HepG2 (cell line): ENCODE measurements around the gene HRH2. TPM values are rescaled to one million over a fixed set of nuclear protein-coding genes. Genes with fewer than 3 reads are reported as not detected.

Experiments
- ATAC-seq: fragments of 200-7000 bp; cut with Tn5 transposase; 3 replicates; pipeline ENCODE4 v1.9.1; 2020; ENCODE audit warnings: mild to moderate bottlenecking, moderate library complexity
- BruUV-seq: library from RNA; stranded (reverse); fragments of 400-500 nt; replicated peaks from 2 replicates; lab custom pipeline; 2021; lab: Mats Ljungman, UMichigan
- CTCF ChIA-PET: fragments of 300-600 bp; formaldehyde crosslinking; extraction: SDS; loops from one replicate; lab custom pipeline; 2021; ENCODE audit warnings: low total read pairs, inconsistent platforms, low intra/inter-chr PET ratio; lab: Yijun Ruan, JAX
- POLR2A ChIA-PET: fragments of 350-600 bp; sonication (Branson Sonifier 250); formaldehyde crosslinking; loops from one replicate; lab custom pipeline; 2020; ENCODE audit warnings: antibody characterized with exemption, inconsistent platforms; lab: Yijun Ruan, JAX
- DNase-seq: peaks from one replicate; pipeline ENCODE4 v3.0.0-alpha.2; 2015; ENCODE audit warnings: low spot score
- FAIRE-seq: peaks from 3 replicates; lab custom pipeline; 2011; peaks lifted over from hg19 to GRCh38; lab: Jason Lieb, UNC
- H2AFZ ChIP-seq: one replicate; pipeline ENCODE4 v1.6.1; 2011; ENCODE audit warnings: low read length, inconsistent platforms
- H3K27ac ChIP-seq: fragments of 300-600 bp; 3 replicates; pipeline ENCODE4 v1.8.0; 2011; ENCODE audit warnings: mixed run types, mild to moderate bottlenecking, mixed read lengths, low read length, inconsistent platforms; ENCODE audit not compliant: insufficient read depth; ENCODE audit errors: extremely low read length
- H3K27me3 ChIP-seq, 2 experiments: fragments of 200-600 bp in 1 of 2; 2 replicates in 1 of 2; 3 replicates in 1 of 2; pipeline versions ENCODE4 v1.6.0 to v1.8.0; 2011; ENCODE audit warnings: low read length in 2 of 2, mild to moderate bottlenecking in 2 of 2, moderate library complexity in 2 of 2, inconsistent platforms in 1 of 2; ENCODE audit not compliant: insufficient read depth in 2 of 2, control insufficient read depth in 1 of 2
- H3K36me3 ChIP-seq, 2 experiments: fragments of 200-600 bp in 1 of 2; replicated peaks in 1 of 2; 2 replicates in 1 of 2; 3 replicates in 1 of 2; pipeline versions ENCODE4 v1.5.1 to v1.8.0; 2011; ENCODE audit warnings: low read length in 2 of 2, inconsistent platforms in 1 of 2; ENCODE audit not compliant: insufficient read depth in 2 of 2, control insufficient read depth in 1 of 2
- H3K4me1 ChIP-seq: 2 replicates; pipeline ENCODE4 v1.5.1; 2012; ENCODE audit warnings: low read length, inconsistent platforms; ENCODE audit not compliant: insufficient read depth
- H3K4me2 ChIP-seq: 2 replicates; pipeline ENCODE4 v1.6.0; 2011; ENCODE audit warnings: low read depth, low read length, inconsistent platforms
- H3K4me3 ChIP-seq, 3 experiments: fragments of 200-600 bp in 1 of 3; sonication (generic), shearing (Covaris generic) in 1 of 3; replicated peaks in 1 of 3; 2 replicates each; pipeline ENCODE4 v1.5.1; 2011 to 2016; ENCODE audit warnings: low read length in 3 of 3, inconsistent platforms in 2 of 3, low read depth in 2 of 3, mild to moderate bottlenecking in 2 of 3, control low read depth in 1 of 3, mixed read lengths in 1 of 3; ENCODE audit not compliant: insufficient read depth in 1 of 3
- H3K79me2 ChIP-seq: one replicate; pipeline ENCODE4 v1.6.1; 2011; ENCODE audit warnings: low read length, inconsistent platforms; ENCODE audit not compliant: insufficient read depth
- H3K9ac ChIP-seq: 2 replicates; pipeline ENCODE4 v1.6.0; 2011; ENCODE audit warnings: mild to moderate bottlenecking, low read depth, low read length, inconsistent platforms; ENCODE audit not compliant: insufficient read depth
- H3K9me3 ChIP-seq: 2 replicates; pipeline ENCODE4 v1.5.1; 2012; ENCODE audit warnings: mild to moderate bottlenecking, low read length
- H4K20me1 ChIP-seq: 2 replicates; pipeline ENCODE4 v1.6.0; 2011; ENCODE audit warnings: inconsistent platforms, mild to moderate bottlenecking, low read length, moderate library complexity; ENCODE audit not compliant: insufficient read depth
- CREBL2 ChIP-seq: sonication (generic); formaldehyde crosslinking; IDR thresholded peaks from 2 replicates; pipeline ENCODE4 v1.8.1; 2023; ENCODE audit warnings: missing genetic modification reagents, mild to moderate bottlenecking, borderline replicate concordance
- JUN ChIP-seq: sonication (generic); formaldehyde crosslinking; IDR thresholded peaks from 2 replicates; pipeline ENCODE4 v1.4.0; 2020; ENCODE audit warnings: mild to moderate bottlenecking, missing genetic modification reagents
- MIER2 ChIP-seq: IDR thresholded peaks from 2 replicates; pipeline ENCODE4 v1.6.1; 2016; ENCODE audit warnings: missing biosample characterization, missing genetic modification reagents
- TOE1 ChIP-seq: sonication (generic); formaldehyde crosslinking; IDR thresholded peaks from 2 replicates; pipeline ENCODE4 v1.4.0; 2020; ENCODE audit warnings: mild to moderate bottlenecking, missing genetic modification reagents
- ZNF337 ChIP-seq: sonication (generic); formaldehyde crosslinking; IDR thresholded peaks from 2 replicates; pipeline ENCODE4 v1.5.1; 2020; ENCODE audit warnings: missing genetic modification reagents, low read depth, mild to moderate bottlenecking, borderline replicate concordance
- WGBS: methylation state at CpG from one replicate; pipeline ENCODE4 v1.1.6; 2017; ENCODE audit warnings: low lambda C conversion rate; 5-methylcytosine and 5-hydroxymethylcytosine counted together
- in situ Hi-C: cut with HindIII; loops from 2 replicates; pipeline ENCODE4 v1.10.0; 2017; ENCODE audit warnings: low pct_unique_long_range_greater_than_20kb; ENCODE audit not compliant: extremely low pct_ligation_motif_present
- intact Hi-C: fragments of 100-400 bp; cut with micrococcal nuclease; formaldehyde crosslinking; loops from one replicate; pipeline ENCODE4 v1.10.0; 2022; ENCODE audit not compliant: unreplicated experiment
- polyA plus RNA-seq, 8 experiments: library from polyadenylated mRNA; depleted of rRNA in 3 of 8; stranded (reverse) in 7 of 8; unstranded in 1 of 8; fragments of >200 nt; fragmentation: Illumina TruSeq in 4 of 8; extraction: Trizol in 4 of 8; gene quantifications; 2 replicates each; pipeline versions ENCODE4 v1.2.1 to v1.2.3, GENCODE V29; 2011 to 2016; ENCODE audit warnings: low read depth in 4 of 8, missing spikeins in 1 of 8, mixed read lengths in 1 of 8; ENCODE audit not compliant: insufficient read depth in 1 of 8
- total RNA-seq, 5 experiments: library from RNA; depleted of rRNA; stranded (reverse); fragments of >200 nt; fragmentation: Illumina TruSeq; extraction: Trizol; gene quantifications; 2 replicates each; pipeline ENCODE4 v1.2.3, GENCODE V29; 2016; ENCODE audit warnings: low read depth in 1 of 5
- TF ChIP-seq, protein P1 (sequence below): sonication (generic); formaldehyde crosslinking; IDR thresholded peaks from 2 replicates; pipeline ENCODE4 v1.5.1; 2020; ENCODE audit warnings: missing genetic modification reagents, mild to moderate bottlenecking, borderline replicate concordance

The HRH2 gene
- total and polyA plus RNA-seq, 2 of the 13 experiments (the other 11 are each of a cell fraction or from before 2014, with no cell fraction given), result not detected

DNA sequence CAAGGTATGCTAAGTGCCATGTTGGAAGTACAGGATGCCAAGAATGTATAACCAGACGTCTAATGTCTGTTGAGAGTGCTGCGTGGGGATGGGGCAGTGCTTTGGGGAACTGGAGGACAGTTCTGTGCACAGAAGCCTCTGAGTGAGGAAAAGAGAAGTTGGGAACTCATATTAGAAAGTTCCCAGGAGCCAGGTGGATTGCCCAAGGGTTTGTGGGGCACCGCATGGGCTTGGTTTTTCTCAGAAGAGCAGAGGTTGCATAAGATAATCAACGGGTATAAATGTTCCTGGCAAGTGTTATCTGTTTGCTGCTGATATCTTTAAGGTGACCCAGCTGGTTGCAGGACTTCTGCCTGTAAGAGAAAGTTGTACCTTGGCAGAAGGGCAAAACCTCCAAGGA, 13.1 kb downstream of the HRH2 start:
- ChIA-PET CTCF (no interaction called here), POLR2A (no interaction called here)
- ATAC-seq (no peak), DNase-seq (no peak), FAIRE-seq (no peak)
- H3K9me3 ChIP-seq, result no peaks in the 10 kb centered on the region
- H3K9ac ChIP-seq, result no peak overlapping the region
- WGBS, result 3% methylated on average over 4 of the region's 4 CpGs
- no peak overlapping the region for H2AFZ ChIP-seq
- no peak overlapping the region for H3K4me3 ChIP-seq
- in situ Hi-C loops, result no loop called here
- no peak overlapping the region for H3K27ac ChIP-seq
- intact Hi-C loops, result no loop called here
- no peak overlapping the region for H3K4me2 ChIP-seq
- BruUV-seq, result no TSS peak
- TF ChIP-seq JUN (CRISPR knock-in tag) (no peak), MIER2 (no peak)
- TF ChIP-seq, protein P1, sequence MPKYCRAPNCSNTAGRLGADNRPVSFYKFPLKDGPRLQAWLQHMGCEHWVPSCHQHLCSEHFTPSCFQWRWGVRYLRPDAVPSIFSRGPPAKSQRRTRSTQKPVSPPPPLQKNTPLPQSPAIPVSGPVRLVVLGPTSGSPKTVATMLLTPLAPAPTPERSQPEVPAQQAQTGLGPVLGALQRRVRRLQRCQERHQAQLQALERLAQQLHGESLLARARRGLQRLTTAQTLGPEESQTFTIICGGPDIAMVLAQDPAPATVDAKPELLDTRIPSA (CRISPR knock-in tag), result no peak
- no peaks in the 10 kb centered on the region for H4K20me1 ChIP-seq
- peaks cover 1 to 25% of the 10 kb centered on the region in 2 experiments; a peak in 3 of 5 replicates for H3K27me3 ChIP-seq
- no peaks in the 10 kb centered on the region for H3K36me3 ChIP-seq
- H3K4me1 ChIP-seq, result peaks cover 9% of the 10 kb centered on the region
- no peaks in the 10 kb centered on the region for H3K79me2 ChIP-seq

- 50% methylated on average over 12 of the region's 12 CpGs for WGBS
- TF ChIP-seq ZNF337 (CRISPR knock-in tag) (no peak), CREBL2 (CRISPR knock-in tag) (no peak), TOE1 (CRISPR knock-in tag) (no peak)
- FAIRE-seq (no peak), DNase-seq (no peak), ATAC-seq (no peak)
- BruUV-seq, result no TSS peak
- POLR2A ChIA-PET, result no interaction called here
- no peak overlapping the region for H3K9ac ChIP-seq
- H3K4me3 ChIP-seq, result no peak overlapping the region
- H3K9me3 ChIP-seq, result no peaks in the 10 kb centered on the region
- H3K4me1 ChIP-seq, result no peaks in the 10 kb centered on the region
- H3K27ac ChIP-seq, result no peak overlapping the region
- no peak overlapping the region for H2AFZ ChIP-seq
- CTCF ChIA-PET, result no interaction called here
- H3K36me3 ChIP-seq, result no peaks in the 10 kb centered on the region
- H3K79me2 ChIP-seq, result no peaks in the 10 kb centered on the region
- intact Hi-C loops, result no loop called here
- no peaks in the 10 kb centered on the region for H4K20me1 ChIP-seq
- H3K4me2 ChIP-seq, result no peak overlapping the region
- in situ Hi-C loops, result no loop called here
- H3K27me3 ChIP-seq, result peaks cover 1 to 32% of the 10 kb centered on the region in 2 experiments; a peak in 3 of 5 replicates
Measured at GRCh38 chr5:175672976-175673648, 15.2 kb downstream of the HRH2 start.
